Epithelial cell of esophagus (primary cell): Measurements from ENCODE around the gene CEP63.
A peak's percentile ranks its signal among the peaks of the same experiment; 100 is the strongest.

Experiments used
- DNase-seq: peaks from one replicate; pipeline ENCODE4 v3.0.0; 2010; ENCODE audit warnings: low read depth
- H3K4me3 ChIP-seq: 2 replicates; pipeline ENCODE4 v1.5.1; 2011; ENCODE audit warnings: mild to moderate bottlenecking, low read length, control low read depth
- TF ChIP-seq, protein P1 (sequence below): IDR thresholded peaks from 2 replicates; pipeline ENCODE4 v1.5.1; 2011; ENCODE audit warnings: low read depth, mild to moderate bottlenecking, low read length, control low read depth, inconsistent platforms; ENCODE audit not compliant: insufficient read depth; ENCODE audit errors: missing control alignments

CEP63 gene

DNA sequence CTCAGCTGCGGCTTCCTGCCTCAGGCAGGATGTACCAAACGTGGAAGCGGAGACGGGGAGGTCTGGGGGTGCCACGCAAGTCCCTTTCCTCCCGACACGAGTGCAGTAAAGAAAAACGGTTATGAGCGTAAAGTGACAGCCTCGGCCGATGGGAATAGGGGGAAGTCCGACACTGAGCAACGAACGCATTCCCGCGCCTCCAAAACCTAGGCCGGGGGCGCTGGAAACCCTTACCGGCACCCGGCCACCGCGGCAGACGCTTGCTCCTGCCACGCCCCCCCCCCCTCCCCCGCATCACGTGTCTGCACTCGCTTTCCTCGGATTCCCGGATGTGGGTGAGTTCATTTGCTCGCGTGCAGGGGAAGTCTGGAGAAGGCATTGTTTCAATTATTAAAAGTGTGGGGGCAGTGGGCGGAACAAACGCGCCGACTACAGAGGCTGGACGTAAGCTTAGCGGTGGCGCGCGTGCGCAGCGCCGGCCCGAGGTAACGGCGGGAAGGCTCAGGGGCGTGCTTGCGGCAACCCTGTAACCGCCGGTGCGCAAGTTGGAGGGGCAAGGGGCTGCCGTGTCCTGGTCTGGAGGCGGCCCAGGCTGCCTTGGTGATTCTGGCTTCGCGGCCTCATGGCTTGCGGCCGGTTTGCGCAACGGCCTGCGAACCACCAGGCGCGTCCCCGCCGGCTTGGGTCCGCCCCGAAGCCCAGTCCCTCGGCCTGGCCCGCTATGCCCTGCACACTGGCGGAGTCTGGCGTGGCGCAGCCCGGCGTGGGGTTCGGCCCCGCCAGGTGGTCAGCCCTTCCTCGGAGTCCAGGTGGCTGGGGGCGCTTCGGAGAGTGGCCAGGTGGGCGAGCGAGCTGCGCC lies at the start of gene CEP63, which contains the start of gene ANAPC13:
Gene CEP63, plus strand, starts transcription at position 340 of the 859 bp plus-strand sequence. CDS start 9,264 bp downstream, outside the sequence.
Gene ANAPC13, minus strand, starts transcription at position 268 of the 859 bp plus-strand sequence. CDS start 3,081 bp downstream, outside the sequence.
- H3K4me3 ChIP-seq = peak within 1 kb of the TSS; percentile 93
- TF ChIP-seq, protein P1, sequence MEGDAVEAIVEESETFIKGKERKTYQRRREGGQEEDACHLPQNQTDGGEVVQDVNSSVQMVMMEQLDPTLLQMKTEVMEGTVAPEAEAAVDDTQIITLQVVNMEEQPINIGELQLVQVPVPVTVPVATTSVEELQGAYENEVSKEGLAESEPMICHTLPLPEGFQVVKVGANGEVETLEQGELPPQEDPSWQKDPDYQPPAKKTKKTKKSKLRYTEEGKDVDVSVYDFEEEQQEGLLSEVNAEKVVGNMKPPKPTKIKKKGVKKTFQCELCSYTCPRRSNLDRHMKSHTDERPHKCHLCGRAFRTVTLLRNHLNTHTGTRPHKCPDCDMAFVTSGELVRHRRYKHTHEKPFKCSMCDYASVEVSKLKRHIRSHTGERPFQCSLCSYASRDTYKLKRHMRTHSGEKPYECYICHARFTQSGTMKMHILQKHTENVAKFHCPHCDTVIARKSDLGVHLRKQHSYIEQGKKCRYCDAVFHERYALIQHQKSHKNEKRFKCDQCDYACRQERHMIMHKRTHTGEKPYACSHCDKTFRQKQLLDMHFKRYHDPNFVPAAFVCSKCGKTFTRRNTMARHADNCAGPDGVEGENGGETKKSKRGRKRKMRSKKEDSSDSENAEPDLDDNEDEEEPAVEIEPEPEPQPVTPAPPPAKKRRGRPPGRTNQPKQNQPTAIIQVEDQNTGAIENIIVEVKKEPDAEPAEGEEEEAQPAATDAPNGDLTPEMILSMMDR = no peak
- peak; percentile 99 for DNase-seq

- peak; percentile 38 for DNase-seq
- H3K4me3 ChIP-seq = no peak overlapping the region
- TF ChIP-seq, protein P1 = no peak
Observed at GRCh38 chr3:134437211-134437752, 48.6 kb upstream of the CEP63 start.

GRCh38 chr3:134441321-134441720 lies 44.5 kb upstream of the CEP63 start:
- TF ChIP-seq, protein P1 = no peak
- peak; percentile 58 for DNase-seq

DNA sequence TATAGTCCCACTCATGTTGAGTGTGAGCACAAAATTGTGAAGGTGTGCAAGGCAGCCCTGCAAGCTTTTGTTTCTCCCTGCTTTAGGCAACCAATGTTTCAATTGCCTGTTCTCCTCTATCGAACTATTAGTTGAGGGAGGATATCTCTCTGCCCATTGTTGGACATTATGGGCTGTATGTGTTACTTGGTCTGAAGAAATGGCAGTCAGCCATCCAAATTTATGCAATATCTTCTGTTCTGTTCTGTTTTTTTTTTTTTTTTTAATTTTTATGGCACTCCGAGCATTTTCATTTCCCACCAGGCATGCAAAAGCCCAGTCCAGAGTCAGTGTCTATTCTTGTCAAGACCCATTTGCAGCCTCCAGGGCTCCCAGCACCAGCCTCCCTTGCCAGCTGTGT lies 44.0 kb upstream of the CEP63 start:
- no peak overlapping the region for H3K4me3 ChIP-seq
- DNase-seq = no peak
- TF ChIP-seq, protein P1 = no peak

More at GRCh38 chr3:134441321-134441720, 44.5 kb upstream of the CEP63 start:
- no peak overlapping the region for H3K4me3 ChIP-seq

DNA sequence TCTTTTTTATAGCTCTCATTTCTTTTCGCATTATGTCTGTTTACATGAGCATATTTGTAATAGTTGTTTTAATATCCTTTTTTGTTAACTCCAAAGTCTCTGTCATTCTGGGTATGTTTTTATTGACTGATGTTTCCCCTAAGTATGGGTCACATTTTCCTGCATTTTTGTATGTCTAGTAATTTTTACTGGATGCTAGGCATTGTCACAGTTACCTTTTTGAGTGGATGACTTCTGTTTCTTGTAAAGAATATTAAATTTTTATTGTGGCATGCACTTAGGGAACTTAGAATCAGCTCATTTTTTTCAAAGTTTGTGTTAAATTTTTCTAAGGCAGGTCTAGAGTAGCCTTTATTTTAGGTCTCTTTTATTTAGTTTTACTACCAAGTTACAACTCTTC lies 40.8 kb upstream of the CEP63 start:
- TF ChIP-seq, protein P1 = no peak
- no peak overlapping the region for H3K4me3 ChIP-seq
- DNase-seq = no peak

GRCh38 chr3:134445636-134446035 lies 40.2 kb upstream of the CEP63 start:
- TF ChIP-seq, protein P1 = no peak
- peak; percentile 60 for DNase-seq
- H3K4me3 ChIP-seq = no peak overlapping the region
